Breast epithelium (tissue), 4 donors: Measurements from ENCODE around the gene ABL1. TPM values are rescaled to one million over a fixed set of nuclear protein-coding genes. Genes with fewer than 3 reads are reported as not detected.

Source experiments
- DNase-seq, 2 donors: peaks; one replicate each; pipeline ENCODE4 v3.0.0-alpha.2; 2019; ENCODE audit warnings: low spot score in 2 of 2
- H3K27ac ChIP-seq, 2 donors: fragments of 200-600 bp; sonication (generic) in 1 of 2; one replicate each; pipeline ENCODE4 v1.5.1; 2016 to 2019; ENCODE audit warnings: mild to moderate bottlenecking in 1 of 2
- H3K27me3 ChIP-seq, 2 donors: fragments of 200-600 bp; sonication (generic) in 1 of 2; one replicate each; pipeline versions ENCODE4 v1.5.1 to v1.6.0; 2017 to 2019; ENCODE audit warnings: control low read depth in 1 of 2, mild to moderate bottlenecking in 1 of 2
- H3K36me3 ChIP-seq: fragments of 200-600 bp; one replicate; pipeline ENCODE4 v1.5.1; 2019
- H3K4me1 ChIP-seq, 2 donors: fragments of 200-600 bp; sonication (generic); one replicate each; pipeline ENCODE4 v1.5.1; 2016 to 2019; ENCODE audit warnings: control low read depth in 1 of 2
- H3K4me3 ChIP-seq, 3 donors: fragments of 200-600 bp; sonication (generic); 1 replicate in 2 of 3; 2 replicates in 1 of 3; pipeline ENCODE4 v1.5.1; 2016 to 2019; ENCODE audit warnings: mild to moderate bottlenecking in 3 of 3, moderate library complexity in 2 of 3
- H3K9me3 ChIP-seq, 2 donors: fragments of 200-600 bp; sonication (generic) in 1 of 2; one replicate each; pipeline ENCODE4 v1.5.1; 2016 to 2019; ENCODE audit warnings: control low read depth in 1 of 2
- POLR2A ChIP-seq: fragments of 450-650 bp; IDR thresholded peaks from one replicate; pipeline ENCODE4 v1.6.1; 2016; ENCODE audit warnings: antibody characterized with exemption, mild to moderate bottlenecking, moderate library complexity
- POLR2AphosphoS5 ChIP-seq, 3 donors: sonication (generic); formaldehyde crosslinking; IDR thresholded peaks; one replicate each; pipeline ENCODE4 v1.6.1; 2017; ENCODE audit warnings: antibody characterized with exemption in 3 of 3
- intact Hi-C: fragments of 100-400 bp; cut with DNase I; formaldehyde crosslinking; loops from one replicate; pipeline ENCODE4 v1.15.1; 2023; ENCODE audit warnings: low total_unique reads
- total RNA-seq, 3 donors: library from RNA; depleted of rRNA; stranded (reverse); fragments of >200 nt; gene quantifications; one replicate each; pipeline ENCODE4 v1.1.0, GENCODE V29; 2016
- TF ChIP-seq, protein P1 (sequence below), 3 donors: fragments of 450-650 bp; IDR thresholded peaks; one replicate each; pipeline ENCODE4 v1.5.1; 2016 to 2017; ENCODE audit warnings: antibody characterized with exemption in 3 of 3, mild to moderate bottlenecking in 3 of 3, moderate library complexity in 3 of 3

The ABL1 gene
- total RNA-seq, 3 donors from 2014 or later: 43.6 to 72.8 (median 67.4) TPM

- DNase-seq: no peak
- peaks cover 3 to 22% of the 10 kb centered on the region in 2 donors for H3K27me3 ChIP-seq
- intact Hi-C loops: no loop called here
Measured at GRCh38 chr9:130898552-130898852, 63.4 kb downstream of the ABL1 start.

GRCh38 chr9:130899051-130899748, 64.1 kb downstream of the ABL1 start:
- Histone ChIP-seq H3K36me3 (no peaks in the 10 kb centered on the region), H3K4me3 (no peak overlapping the region), H3K27ac (no peak overlapping the region), H3K9me3 (no peaks in the 10 kb centered on the region), H3K27me3 (peaks cover 3 to 22% of the 10 kb centered on the region in 2 donors), H3K4me1 (no peaks in the 10 kb centered on the region)
- TF ChIP-seq POLR2AphosphoS5 (IDR thresholded peaks at IDR 0.05) (no peak), POLR2A (no peak)
- TF ChIP-seq, protein P1, sequence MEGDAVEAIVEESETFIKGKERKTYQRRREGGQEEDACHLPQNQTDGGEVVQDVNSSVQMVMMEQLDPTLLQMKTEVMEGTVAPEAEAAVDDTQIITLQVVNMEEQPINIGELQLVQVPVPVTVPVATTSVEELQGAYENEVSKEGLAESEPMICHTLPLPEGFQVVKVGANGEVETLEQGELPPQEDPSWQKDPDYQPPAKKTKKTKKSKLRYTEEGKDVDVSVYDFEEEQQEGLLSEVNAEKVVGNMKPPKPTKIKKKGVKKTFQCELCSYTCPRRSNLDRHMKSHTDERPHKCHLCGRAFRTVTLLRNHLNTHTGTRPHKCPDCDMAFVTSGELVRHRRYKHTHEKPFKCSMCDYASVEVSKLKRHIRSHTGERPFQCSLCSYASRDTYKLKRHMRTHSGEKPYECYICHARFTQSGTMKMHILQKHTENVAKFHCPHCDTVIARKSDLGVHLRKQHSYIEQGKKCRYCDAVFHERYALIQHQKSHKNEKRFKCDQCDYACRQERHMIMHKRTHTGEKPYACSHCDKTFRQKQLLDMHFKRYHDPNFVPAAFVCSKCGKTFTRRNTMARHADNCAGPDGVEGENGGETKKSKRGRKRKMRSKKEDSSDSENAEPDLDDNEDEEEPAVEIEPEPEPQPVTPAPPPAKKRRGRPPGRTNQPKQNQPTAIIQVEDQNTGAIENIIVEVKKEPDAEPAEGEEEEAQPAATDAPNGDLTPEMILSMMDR (IDR thresholded peaks at IDR 0.05): no peak
- intact Hi-C loops: no loop called here
- no peak for DNase-seq

More at GRCh38 chr9:130898552-130898852, 63.4 kb downstream of the ABL1 start:
- TF ChIP-seq POLR2A (no peak), POLR2AphosphoS5 (IDR thresholded peaks at IDR 0.05) (no peak)
- TF ChIP-seq, protein P1 (IDR thresholded peaks at IDR 0.05): no peak
- H3K9me3 ChIP-seq: no peaks in the 10 kb centered on the region
- no peaks in the 10 kb centered on the region for H3K4me1 ChIP-seq
- no peaks in the 10 kb centered on the region for H3K36me3 ChIP-seq
- H3K27ac ChIP-seq: no peak overlapping the region
- H3K4me3 ChIP-seq: no peak overlapping the region

- Histone ChIP-seq H3K9me3 (no peaks in the 10 kb centered on the region), H3K36me3 (no peaks in the 10 kb centered on the region), H3K4me1 (no peaks in the 10 kb centered on the region), H3K4me3 (no peak overlapping the region), H3K27ac (no peak overlapping the region), H3K27me3 (peaks cover 3 to 22% of the 10 kb centered on the region in 2 donors)
- TF ChIP-seq, protein P1 (IDR thresholded peaks at IDR 0.05): no peak
- TF ChIP-seq POLR2AphosphoS5 (IDR thresholded peaks at IDR 0.05): no peak
- TF ChIP-seq POLR2A: no peak
- no peak for DNase-seq
- intact Hi-C loops: no loop called here
Measured at GRCh38 chr9:130900701-130901497, 65.8 kb downstream of the ABL1 start.

DNA sequence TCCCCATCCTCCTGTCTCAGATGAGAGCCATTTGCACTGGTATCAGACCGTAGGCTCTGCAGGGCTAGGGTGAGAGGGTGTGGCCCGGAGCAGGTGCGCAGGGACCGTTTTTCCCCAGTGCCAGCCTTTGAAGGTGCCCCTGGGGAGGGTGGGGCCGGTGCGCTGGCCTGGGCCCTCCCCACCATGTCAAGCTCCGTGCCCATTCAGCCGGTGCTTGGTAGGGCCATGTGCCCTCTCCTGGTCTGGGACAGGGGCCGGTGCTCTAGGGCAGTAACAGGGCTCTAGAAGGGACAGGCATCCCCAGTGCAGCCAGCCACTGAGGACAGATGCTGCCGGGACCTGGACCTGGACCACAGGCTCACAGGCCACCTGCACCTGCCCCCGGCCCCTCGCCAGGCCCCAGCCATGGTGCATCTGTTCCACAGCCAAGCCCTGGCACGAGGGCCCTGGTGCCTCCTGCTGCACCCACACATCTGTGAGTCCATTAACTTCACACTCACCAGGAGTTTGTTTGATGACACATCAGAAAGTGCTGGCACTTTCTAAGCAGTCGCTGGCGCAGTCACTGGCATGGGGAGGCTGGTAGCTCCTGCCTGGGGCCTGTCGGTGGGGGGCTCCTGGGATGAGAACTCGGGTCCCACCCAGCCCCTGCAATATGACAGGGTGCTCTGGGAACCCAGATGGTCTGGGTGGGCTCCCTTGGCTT, 66.6 kb downstream of the ABL1 start:
- H3K27ac ChIP-seq: no peak overlapping the region
- H3K36me3 ChIP-seq: no peaks in the 10 kb centered on the region
- TF ChIP-seq POLR2AphosphoS5 (IDR thresholded peaks at IDR 0.05) (no peak), POLR2A (no peak)
- TF ChIP-seq, protein P1 (IDR thresholded peaks at IDR 0.05): no peak
- H3K27me3 ChIP-seq: peaks cover 3 to 22% of the 10 kb centered on the region in 2 donors
- H3K4me1 ChIP-seq: no peaks in the 10 kb centered on the region
- intact Hi-C loops: no loop called here
- no peak for DNase-seq
- no peak overlapping the region for H3K4me3 ChIP-seq
- H3K9me3 ChIP-seq: no peaks in the 10 kb centered on the region
